ENCODE data around the gene CCDC92B.

DNA sequence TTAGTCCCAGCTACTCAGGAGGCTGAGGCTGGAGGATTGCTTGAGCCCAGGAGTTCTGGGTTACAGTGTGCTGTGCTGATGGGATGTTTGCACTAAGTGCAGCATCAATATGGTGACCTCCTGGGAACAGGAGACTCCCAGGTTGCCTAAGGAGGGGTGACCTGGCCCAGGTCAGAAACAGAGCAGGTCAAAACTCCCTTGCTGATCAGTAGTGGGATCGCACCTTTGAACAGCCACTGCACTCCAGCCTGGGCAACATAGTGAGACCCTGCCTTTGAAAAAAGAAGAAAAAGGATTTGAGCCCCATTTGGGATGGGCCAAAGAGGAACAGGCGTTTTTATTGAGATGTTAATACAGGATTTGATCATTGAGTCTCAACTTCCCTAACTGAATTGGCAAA, 68.5 kb downstream of the CCDC92B start:
- TF ChIP-seq POLR2A (IDR thresholded peaks at IDR 0.05; ENCODE audit: low read depth, low read length): no peak
- no peak for TF ChIP-seq POLR2AphosphoS5 (IDR thresholded peaks at IDR 0.05; ENCODE audit: low read depth, low read length)
- TF ChIP-seq PAX5 (IDR thresholded peaks at IDR 0.05; ENCODE audit: insufficient read depth, low read length, severe bottlenecking): no peak
- TF ChIP-seq TAF1 (IDR thresholded peaks at IDR 0.05; ENCODE audit: low read depth, low read length): no peak
